ENCODE measurements around the gene EXTL1. TPM values are rescaled to one million over a fixed set of nuclear protein-coding genes. Genes with fewer than 3 reads are reported as not detected.

Gene EXTL1
- total RNA-seq, 1 donor from 2014 or later: 4.3 TPM

DNA sequence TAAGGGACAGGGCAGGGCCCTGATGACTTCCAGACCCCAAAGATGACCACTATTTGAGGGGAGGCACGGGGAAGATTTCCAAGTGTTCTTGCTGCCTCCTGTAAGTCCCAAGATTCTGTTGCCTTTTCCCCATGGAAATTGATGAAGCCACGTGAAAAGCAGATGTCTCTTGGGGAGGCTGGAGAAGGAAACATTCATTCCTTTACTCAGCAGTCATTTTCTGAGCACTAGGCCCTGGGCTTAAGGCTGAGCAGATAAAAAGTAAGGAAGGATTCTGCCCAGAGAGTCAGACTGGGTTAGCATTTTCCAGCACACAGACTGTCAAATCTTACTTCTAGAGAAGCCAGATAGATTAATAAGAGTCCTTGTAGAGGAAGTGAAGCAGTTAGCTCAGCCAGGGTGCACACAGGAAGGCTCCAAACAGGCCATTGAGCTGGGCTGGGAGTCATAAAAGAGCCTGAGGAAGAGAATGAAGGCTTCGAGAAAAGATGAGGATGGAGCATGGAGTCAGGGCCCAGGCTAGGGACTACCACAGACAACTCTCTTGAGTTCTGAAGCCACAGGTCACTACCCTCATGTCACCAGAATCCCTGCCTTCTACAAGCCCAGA, 10.1 kb downstream of the EXTL1 start:
- Mint-ChIP-seq H3K4me1 (ENCODE audit: low read depth) (peaks cover 21% of the 10 kb centered on the region), H3K9me3 (ENCODE audit: low read depth) (no peaks in the 10 kb centered on the region), H3K36me3 (ENCODE audit: low read depth) (no peaks in the 10 kb centered on the region), H3K27ac (ENCODE audit: unreplicated experiment) (no peak overlapping the region), H3K27me3 (ENCODE audit: low read depth) (no peaks in the 10 kb centered on the region), H3K4me3 (ENCODE audit: unreplicated experiment) (no peak overlapping the region)
- no peak for TF ChIP-seq CTCF (IDR thresholded peaks at IDR 0.05)
- DNase-seq (ENCODE audit: low spot score): no peak

- no peak for TF ChIP-seq CTCF (IDR thresholded peaks at IDR 0.05)
- no peak for DNase-seq (ENCODE audit: low spot score)
- H3K4me1 Mint-ChIP-seq (ENCODE audit: low read depth): peaks cover 19% of the 10 kb centered on the region
- H3K4me3 Mint-ChIP-seq (ENCODE audit: unreplicated experiment): no peak overlapping the region
- no peak overlapping the region for H3K27ac Mint-ChIP-seq (ENCODE audit: unreplicated experiment)
- H3K36me3 Mint-ChIP-seq (ENCODE audit: low read depth): no peaks in the 10 kb centered on the region
- no peaks in the 10 kb centered on the region for H3K9me3 Mint-ChIP-seq (ENCODE audit: low read depth)
- H3K27me3 Mint-ChIP-seq (ENCODE audit: low read depth): no peaks in the 10 kb centered on the region
Observed at GRCh38 chr1:26032656-26033357, 11.2 kb downstream of the EXTL1 start.

DNA sequence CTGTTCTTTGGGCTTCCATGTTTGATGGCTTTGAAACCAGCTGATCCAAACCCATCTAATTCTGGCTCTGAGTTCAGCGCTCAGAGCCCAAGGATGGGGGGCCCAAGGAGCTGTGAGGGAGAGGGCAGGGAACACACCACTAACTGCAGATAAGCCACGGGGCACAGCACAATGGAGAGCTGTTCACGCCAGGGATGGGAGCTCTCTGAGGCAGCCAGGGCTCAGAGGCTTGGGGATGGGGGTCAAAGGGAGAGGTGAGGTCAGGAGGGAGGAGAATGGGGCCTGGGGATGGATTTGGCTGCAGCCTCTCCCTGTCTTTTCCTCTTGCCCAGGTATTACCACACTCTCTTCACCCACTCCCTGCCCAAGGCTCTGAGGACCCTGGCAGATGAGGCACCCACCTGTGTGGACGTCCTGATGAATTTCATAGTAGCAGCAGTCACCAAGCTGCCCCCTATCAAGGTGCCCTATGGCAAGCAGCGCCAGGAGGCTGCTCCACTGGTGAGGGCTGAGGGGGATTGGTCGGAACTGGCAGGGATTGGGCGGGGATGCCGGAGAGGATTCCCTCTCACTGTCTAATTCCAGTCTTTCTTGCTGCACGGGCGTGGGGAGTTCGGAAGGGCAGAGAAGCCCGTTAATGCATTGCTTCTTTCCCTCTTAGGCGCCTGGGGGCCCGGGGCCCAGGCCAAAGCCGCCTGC, 13.1 kb downstream of the EXTL1 start:
- Mint-ChIP-seq H3K9me3 (ENCODE audit: low read depth) (no peaks in the 10 kb centered on the region), H3K36me3 (ENCODE audit: low read depth) (no peaks in the 10 kb centered on the region), H3K27me3 (ENCODE audit: low read depth) (no peaks in the 10 kb centered on the region), H3K4me3 (ENCODE audit: unreplicated experiment) (peak overlapping the region; percentile 96), H3K27ac (ENCODE audit: unreplicated experiment) (no peak overlapping the region), H3K4me1 (ENCODE audit: low read depth) (peaks cover 18% of the 10 kb centered on the region)
- DNase-seq (ENCODE audit: low spot score): no peak
- TF ChIP-seq CTCF (IDR thresholded peaks at IDR 0.05): no peak

DNA sequence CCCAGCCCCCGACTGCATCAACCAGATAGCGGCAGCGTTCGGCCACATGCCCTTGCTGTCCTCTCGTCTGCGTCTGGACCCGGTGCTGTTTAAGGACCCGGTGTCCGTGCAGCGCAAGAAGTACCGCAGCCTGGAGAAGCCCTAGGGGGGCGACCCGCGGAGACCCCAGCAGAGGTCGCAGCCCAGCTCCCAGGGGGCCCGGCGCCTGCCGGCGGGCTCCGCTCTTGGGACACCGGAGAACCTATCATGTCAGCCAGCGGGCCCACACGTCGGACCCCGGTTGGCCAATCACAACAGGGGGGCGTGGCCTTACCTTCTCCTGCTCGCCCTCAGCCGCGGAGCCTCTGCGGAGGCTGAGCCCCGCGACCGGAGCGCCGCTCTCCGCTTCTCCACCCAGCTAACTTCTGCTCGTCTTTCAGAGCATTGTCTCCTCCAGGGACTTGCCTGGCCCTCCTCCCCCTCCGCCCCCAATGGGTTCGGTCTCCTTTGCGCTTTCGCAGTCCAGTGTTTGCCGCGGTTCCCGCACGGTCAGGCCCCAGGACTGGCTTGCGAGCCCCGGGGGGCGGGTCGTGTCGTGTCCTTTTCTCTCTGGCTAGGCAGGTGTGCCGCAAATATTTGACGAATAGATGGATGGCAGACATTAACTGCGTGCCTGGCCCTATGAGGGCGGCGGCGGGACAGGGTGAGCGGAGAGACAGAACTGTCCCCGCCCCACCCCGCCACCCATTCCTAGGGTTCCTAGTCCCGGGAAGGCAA, 13.8 kb downstream of the EXTL1 start:
- Mint-ChIP-seq H3K27ac (ENCODE audit: unreplicated experiment) (peak overlapping the region; percentile 89), H3K4me1 (ENCODE audit: low read depth) (peaks cover 18% of the 10 kb centered on the region), H3K9me3 (ENCODE audit: low read depth) (no peaks in the 10 kb centered on the region), H3K27me3 (ENCODE audit: low read depth) (no peaks in the 10 kb centered on the region), H3K36me3 (ENCODE audit: low read depth) (no peaks in the 10 kb centered on the region), H3K4me3 (ENCODE audit: unreplicated experiment) (peak overlapping the region; percentile 96)
- TF ChIP-seq CTCF (IDR thresholded peaks at IDR 0.05): no peak
- no peak for DNase-seq (ENCODE audit: low spot score)

Data from chondrocyte (in vitro differentiated cells).